CD8-positive, alpha-beta memory T cell (primary cell): ENCODE results near the gene SPATA31D1. TPM values are rescaled to one million over a fixed set of nuclear protein-coding genes. Genes with fewer than 3 reads are reported as not detected.

Source experiments
- CTCF ChIA-PET: fragments of 350-600 bp; sonication (Branson Sonifier 250); formaldehyde crosslinking; loops from one replicate; lab custom pipeline; 2021; ENCODE audit warnings: antibody characterized with exemption; lab: Charles Lee
- POLR2A ChIA-PET: fragments of 350-600 bp; sonication (Branson Sonifier 250); formaldehyde crosslinking; loops from one replicate; lab custom pipeline; 2021; ENCODE audit warnings: antibody characterized with exemption; lab: Charles Lee
- DNase-seq, 5 donors: peaks; one replicate each; pipeline versions ENCODE4 v3.0.0 to v3.0.0-alpha.2; 2020 to 2022; ENCODE audit warnings: mixed read lengths in 1 of 5
- H3K27ac ChIP-seq: one replicate; pipeline ENCODE4 v1.7.0; 2013; ENCODE audit warnings: low read depth, mild to moderate bottlenecking, low read length, moderate library complexity
- H3K27me3 ChIP-seq: 2 replicates; pipeline ENCODE4 v1.7.0; 2013; ENCODE audit warnings: low read length, mild to moderate bottlenecking; ENCODE audit not compliant: insufficient read depth, poor library complexity, severe bottlenecking
- H3K36me3 ChIP-seq: 2 replicates; pipeline ENCODE4 v1.7.0; 2013; ENCODE audit warnings: mild to moderate bottlenecking, low read length, moderate library complexity; ENCODE audit not compliant: insufficient read depth
- H3K4me1 ChIP-seq: 2 replicates; pipeline ENCODE4 v1.7.0; 2013; ENCODE audit warnings: mild to moderate bottlenecking, low read length, moderate library complexity; ENCODE audit not compliant: insufficient read depth
- H3K4me3 ChIP-seq: 2 replicates; pipeline ENCODE4 v1.7.0; 2013; ENCODE audit warnings: mild to moderate bottlenecking, low read length
- H3K9me3 ChIP-seq: 2 replicates; pipeline ENCODE4 v1.7.0; 2013; ENCODE audit warnings: mild to moderate bottlenecking, low read length
- H3K27ac Mint-ChIP-seq, 8 donors: one replicate each; pipeline ENCODE4 v1.8.0; 2020 to 2021; ENCODE audit warnings: mixed read lengths in 8 of 8, mild to moderate bottlenecking in 6 of 8, inconsistent platforms in 3 of 8, moderate library complexity in 3 of 8
- H3K27me3 Mint-ChIP-seq, 2 donors: one replicate each; pipeline ENCODE4 v1.8.0; 2020 to 2021; ENCODE audit warnings: mixed read lengths in 2 of 2, mild to moderate bottlenecking in 1 of 2, moderate library complexity in 1 of 2
- H3K36me3 Mint-ChIP-seq, 3 donors: one replicate each; pipeline ENCODE4 v1.8.0; 2020 to 2021; ENCODE audit warnings: mixed read lengths in 3 of 3, inconsistent platforms in 1 of 3, mild to moderate bottlenecking in 1 of 3
- H3K4me1 Mint-ChIP-seq, 3 donors: one replicate each; pipeline ENCODE4 v1.8.0; 2020 to 2021; ENCODE audit warnings: mixed read lengths in 3 of 3, inconsistent platforms in 1 of 3, mild to moderate bottlenecking in 1 of 3
- H3K4me3 Mint-ChIP-seq, 7 donors: one replicate each; pipeline ENCODE4 v1.8.0; 2020 to 2021; ENCODE audit warnings: mixed read lengths in 7 of 7, mild to moderate bottlenecking in 6 of 7, moderate library complexity in 4 of 7, inconsistent platforms in 2 of 7
- H3K9me3 Mint-ChIP-seq, 5 donors: one replicate each; pipeline ENCODE4 v1.8.0; 2020 to 2022; ENCODE audit warnings: mixed read lengths in 5 of 5, mild to moderate bottlenecking in 3 of 5, moderate library complexity in 2 of 5, inconsistent platforms in 1 of 5
- polyA plus RNA-seq: library from polyadenylated mRNA; unstranded; fragments of 300-500 nt; fragmentation: Illumina TruSeq; gene quantifications from one replicate; pipeline ENCODE4 v1.2.3, GENCODE V29; 2021
- total RNA-seq, 2 experiments: library from RNA; stranded (reverse); gene quantifications; one replicate each; pipeline ENCODE4 v1.2.3, GENCODE V29; 2021

Gene SPATA31D1
- total and polyA plus RNA-seq, 3 experiments from 2014 or later: not detected

- Histone ChIP-seq H3K27ac (no peak overlapping the region), H3K4me3 (no peak overlapping the region), H3K36me3 (no peaks in the 10 kb centered on the region), H3K27me3 (no peaks in the 10 kb centered on the region), H3K4me1 (no peaks in the 10 kb centered on the region), H3K9me3 (no peaks in the 10 kb centered on the region)
- ChIA-PET CTCF (no interaction called here), POLR2A (no interaction called here)
- Mint-ChIP-seq H3K27me3 (peaks cover 0 to 2% of the 10 kb centered on the region in 2 donors), H3K27ac (no peak overlapping the region), H3K4me1 (no peaks in the 10 kb centered on the region), H3K9me3 (peaks cover 0 to 12% (median 6%) of the 10 kb centered on the region in 5 donors), H3K4me3 (no peak overlapping the region), H3K36me3 (peaks cover 0 to 8% (median 2%) of the 10 kb centered on the region in 3 donors)
- no peak for DNase-seq
Measured at GRCh38 chr9:81993656-81994055, 5.1 kb downstream of the SPATA31D1 start.

DNA sequence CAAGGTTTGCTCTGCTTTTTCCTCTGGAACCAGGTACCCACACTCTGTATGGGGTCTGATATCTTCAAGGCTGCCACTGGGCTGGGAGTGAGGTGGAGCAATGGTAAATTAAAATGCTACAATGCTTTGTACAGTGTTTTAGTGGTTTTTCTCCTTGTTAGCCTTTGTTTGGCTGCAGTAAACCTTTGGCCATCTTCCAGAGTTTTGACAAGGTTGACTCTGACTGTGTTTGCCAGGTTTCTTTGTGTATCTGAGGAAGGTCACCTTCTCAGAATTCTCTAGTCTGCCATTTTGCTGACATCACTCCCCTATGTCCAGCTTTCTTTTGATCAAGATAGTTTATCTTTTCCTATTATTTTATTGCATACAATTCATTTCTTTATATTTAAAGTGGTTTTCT, 11.2 kb downstream of the SPATA31D1 start:
- Mint-ChIP-seq H3K4me3 (no peak overlapping the region), H3K36me3 (peaks cover 0 to 2% (median 0%) of the 10 kb centered on the region in 3 donors), H3K27me3 (no peaks in the 10 kb centered on the region), H3K27ac (no peak overlapping the region), H3K4me1 (no peaks in the 10 kb centered on the region), H3K9me3 (peaks cover 0 to 5% (median 4%) of the 10 kb centered on the region in 5 donors)
- CTCF ChIA-PET: no interaction called here
- POLR2A ChIA-PET: no interaction called here
- no peaks in the 10 kb centered on the region for H3K27me3 ChIP-seq
- H3K9me3 ChIP-seq: no peaks in the 10 kb centered on the region
- no peak for DNase-seq
- no peaks in the 10 kb centered on the region for H3K36me3 ChIP-seq
- H3K27ac ChIP-seq: no peak overlapping the region
- H3K4me3 ChIP-seq: no peak overlapping the region
- H3K4me1 ChIP-seq: no peaks in the 10 kb centered on the region

DNA sequence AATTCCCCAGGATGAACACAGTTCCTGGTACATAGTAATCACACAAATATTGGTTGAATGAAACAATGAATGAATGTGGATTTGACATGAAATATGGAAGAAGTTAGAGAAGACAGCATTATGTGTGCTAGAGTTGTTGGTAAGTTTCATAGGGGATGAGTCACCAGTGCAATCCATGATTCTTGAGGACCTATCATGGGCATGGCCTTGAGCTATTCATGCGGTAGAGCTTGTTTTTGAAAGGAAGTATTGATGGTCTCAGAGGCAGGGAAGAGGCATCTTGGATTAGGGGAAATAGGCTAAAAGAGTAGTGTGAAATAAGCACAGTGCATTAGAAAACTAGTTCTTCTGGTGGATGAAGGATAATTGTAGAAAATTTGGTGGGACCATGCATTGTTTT, 22.1 kb downstream of the SPATA31D1 start:
- CTCF ChIA-PET: no interaction called here
- POLR2A ChIA-PET: no interaction called here
- H3K9me3 ChIP-seq: no peaks in the 10 kb centered on the region

DNA sequence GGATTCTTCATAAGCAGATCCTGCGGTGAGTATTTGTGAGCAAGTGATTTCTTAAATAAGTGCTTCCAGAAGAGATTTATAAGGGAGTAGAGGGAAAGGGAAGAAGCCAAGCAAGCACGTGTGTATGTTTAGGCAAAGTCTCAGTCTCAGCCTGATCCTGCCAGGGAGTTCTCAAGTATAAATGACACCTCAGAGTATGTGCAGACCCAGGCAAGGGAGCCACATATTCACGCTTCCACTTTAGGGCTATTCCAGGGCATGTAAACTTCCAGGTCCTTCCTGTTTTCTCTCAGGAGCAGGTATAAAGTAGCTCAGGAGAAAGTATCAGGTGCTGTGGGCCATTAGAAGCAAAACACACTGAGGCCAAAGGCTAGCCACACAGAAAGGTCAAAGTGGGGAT, 22.6 kb downstream of the SPATA31D1 start:
- peaks cover 0 to 20% (median 11%) of the 10 kb centered on the region in 5 donors for H3K9me3 Mint-ChIP-seq
- Histone ChIP-seq H3K9me3 (no peaks in the 10 kb centered on the region), H3K27ac (no peak overlapping the region), H3K4me3 (no peak overlapping the region), H3K27me3 (no peaks in the 10 kb centered on the region), H3K4me1 (no peaks in the 10 kb centered on the region), H3K36me3 (no peaks in the 10 kb centered on the region)
- H3K4me3 Mint-ChIP-seq: no peak overlapping the region
- peaks cover 0 to 2% (median 0%) of the 10 kb centered on the region in 3 donors for H3K36me3 Mint-ChIP-seq
- H3K27ac Mint-ChIP-seq: no peak overlapping the region
- CTCF ChIA-PET: no interaction called here
- H3K27me3 Mint-ChIP-seq: peaks cover 0 to 3% of the 10 kb centered on the region in 2 donors
- no peak for DNase-seq
- POLR2A ChIA-PET: no interaction called here
- no peaks in the 10 kb centered on the region for H3K4me1 Mint-ChIP-seq

More for the DNA sequence above, 22.1 kb downstream of the SPATA31D1 start:
- Histone ChIP-seq H3K4me3 (no peak overlapping the region), H3K27me3 (no peaks in the 10 kb centered on the region), H3K36me3 (no peaks in the 10 kb centered on the region), H3K27ac (no peak overlapping the region), H3K4me1 (no peaks in the 10 kb centered on the region)
- H3K27ac Mint-ChIP-seq: no peak overlapping the region
- H3K4me1 Mint-ChIP-seq: no peaks in the 10 kb centered on the region
- peaks cover 0 to 20% (median 11%) of the 10 kb centered on the region in 5 donors for H3K9me3 Mint-ChIP-seq
- peaks cover 0 to 3% of the 10 kb centered on the region in 2 donors for H3K27me3 Mint-ChIP-seq
- H3K36me3 Mint-ChIP-seq: peaks cover 0 to 2% (median 0%) of the 10 kb centered on the region in 3 donors
- no peak overlapping the region for H3K4me3 Mint-ChIP-seq
- no peak for DNase-seq

DNA sequence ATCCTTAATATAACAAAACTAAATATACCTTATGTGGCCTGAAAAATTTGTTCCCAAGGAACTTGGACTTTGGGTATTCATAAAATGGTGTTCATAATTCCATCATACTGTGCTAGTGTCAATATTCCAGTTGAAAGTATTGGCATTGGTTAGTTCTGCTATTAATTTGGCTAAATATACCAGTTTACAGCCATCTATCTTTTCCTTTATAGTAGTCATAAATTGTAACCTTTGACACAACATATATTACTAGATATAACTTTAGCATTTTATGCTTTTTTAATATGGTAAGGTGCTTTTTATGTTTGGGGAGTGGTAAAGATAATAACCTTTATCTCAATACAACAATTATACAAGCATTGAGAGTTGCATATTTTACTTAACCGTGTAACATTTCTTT, 23.7 kb downstream of the SPATA31D1 start:
- Histone ChIP-seq H3K27me3 (no peaks in the 10 kb centered on the region), H3K36me3 (no peaks in the 10 kb centered on the region), H3K27ac (no peak overlapping the region), H3K4me1 (no peaks in the 10 kb centered on the region), H3K4me3 (no peak overlapping the region), H3K9me3 (no peaks in the 10 kb centered on the region)
- no peaks in the 10 kb centered on the region for H3K4me1 Mint-ChIP-seq
- POLR2A ChIA-PET: no interaction called here
- DNase-seq: no peak
- H3K4me3 Mint-ChIP-seq: no peak overlapping the region
- no peak overlapping the region for H3K27ac Mint-ChIP-seq
- CTCF ChIA-PET: no interaction called here
- peaks cover 0 to 2% (median 0%) of the 10 kb centered on the region in 3 donors for H3K36me3 Mint-ChIP-seq
- H3K27me3 Mint-ChIP-seq: peaks cover 0 to 1% of the 10 kb centered on the region in 2 donors
- peaks cover 5 to 25% (median 12%) of the 10 kb centered on the region in 5 donors for H3K9me3 Mint-ChIP-seq

- H3K4me3 Mint-ChIP-seq: no peak overlapping the region
- H3K9me3 Mint-ChIP-seq: peaks cover 4 to 42% (median 21%) of the 10 kb centered on the region in 5 donors
- peaks cover 0 to 7% (median 0%) of the 10 kb centered on the region in 3 donors for H3K36me3 Mint-ChIP-seq
- Histone ChIP-seq H3K4me3 (no peak overlapping the region), H3K9me3 (no peaks in the 10 kb centered on the region), H3K27ac (no peak overlapping the region), H3K4me1 (no peaks in the 10 kb centered on the region), H3K36me3 (no peaks in the 10 kb centered on the region), H3K27me3 (no peaks in the 10 kb centered on the region)
- no peak for DNase-seq
- H3K27me3 Mint-ChIP-seq: no peaks in the 10 kb centered on the region
- CTCF ChIA-PET: no interaction called here
- no peak overlapping the region for H3K27ac Mint-ChIP-seq
- no peaks in the 10 kb centered on the region for H3K4me1 Mint-ChIP-seq
- POLR2A ChIA-PET: no interaction called here
Measured at GRCh38 chr9:82020331-82020730, 31.8 kb downstream of the SPATA31D1 start.

DNA sequence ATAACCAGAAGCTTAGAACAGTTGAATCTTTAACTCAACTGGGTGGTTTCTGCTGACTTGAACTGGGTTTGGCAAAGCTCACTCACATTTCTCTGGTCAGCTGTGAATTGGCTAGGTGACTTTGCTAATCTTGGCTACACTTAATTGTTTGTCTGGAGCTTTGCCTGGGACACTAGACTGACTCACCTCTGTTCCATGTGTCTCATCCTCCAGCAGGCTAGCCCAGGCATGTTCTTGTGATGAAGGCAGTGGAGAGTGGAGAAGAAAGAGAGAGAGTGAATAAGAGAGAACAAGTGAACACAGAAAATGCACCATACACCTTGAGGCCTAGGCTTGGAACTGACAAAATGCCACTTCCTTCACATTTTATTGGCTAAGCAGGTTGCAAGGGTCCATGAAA, 32.6 kb downstream of the SPATA31D1 start:
- Histone ChIP-seq H3K36me3 (no peaks in the 10 kb centered on the region), H3K27me3 (no peaks in the 10 kb centered on the region), H3K9me3 (no peaks in the 10 kb centered on the region), H3K4me1 (no peaks in the 10 kb centered on the region), H3K27ac (no peak overlapping the region), H3K4me3 (no peak overlapping the region)
- Mint-ChIP-seq H3K4me1 (no peaks in the 10 kb centered on the region), H3K27me3 (no peaks in the 10 kb centered on the region), H3K36me3 (peaks cover 0 to 7% (median 0%) of the 10 kb centered on the region in 3 donors), H3K27ac (no peak overlapping the region), H3K9me3 (peaks cover 4 to 40% (median 20%) of the 10 kb centered on the region in 5 donors), H3K4me3 (no peak overlapping the region)
- ChIA-PET CTCF (no interaction called here), POLR2A (no interaction called here)
- no peak for DNase-seq

- Histone ChIP-seq H3K4me1 (no peaks in the 10 kb centered on the region), H3K4me3 (no peak overlapping the region), H3K27me3 (no peaks in the 10 kb centered on the region), H3K27ac (no peak overlapping the region), H3K36me3 (no peaks in the 10 kb centered on the region), H3K9me3 (no peaks in the 10 kb centered on the region)
- Mint-ChIP-seq H3K36me3 (peaks cover 0 to 7% (median 0%) of the 10 kb centered on the region in 3 donors), H3K9me3 (peaks cover 4 to 35% (median 16%) of the 10 kb centered on the region in 5 donors), H3K4me3 (no peak overlapping the region), H3K27me3 (no peaks in the 10 kb centered on the region), H3K4me1 (no peaks in the 10 kb centered on the region), H3K27ac (no peak overlapping the region)
- CTCF ChIA-PET: no interaction called here
- POLR2A ChIA-PET: no interaction called here
- no peak for DNase-seq
Measured at GRCh38 chr9:82022121-82022520, 33.5 kb downstream of the SPATA31D1 start.
